CD14-positive monocyte (primary cell): ENCODE data around the gene YPEL4. TPM values are rescaled to one million over a fixed set of nuclear protein-coding genes. Genes with fewer than 3 reads are reported as not detected.

ENCODE experiments used
- DNase-seq, 3 donors: peaks; one replicate each; pipeline ENCODE4 v3.0.0-alpha.2; 2011 to 2022
- H2AFZ ChIP-seq: 2 replicates; pipeline ENCODE4 v1.6.0; 2012; ENCODE audit warnings: mild to moderate bottlenecking, low read depth, low read length, inconsistent platforms; ENCODE audit not compliant: insufficient read depth, poor library complexity, severe bottlenecking
- H3K27ac ChIP-seq, 2 donors: 1 replicate in 1 of 2; 2 replicates in 1 of 2; pipeline ENCODE4 v1.5.1; 2012 to 2013; ENCODE audit warnings: low read length in 2 of 2, control low read depth in 1 of 2, inconsistent platforms in 1 of 2, low read depth in 1 of 2, mild to moderate bottlenecking in 1 of 2
- H3K27me3 ChIP-seq, 2 donors: one replicate each; pipeline versions ENCODE4 v1.6.0 to v1.6.1; 2011 to 2013; ENCODE audit warnings: low read length in 2 of 2; ENCODE audit not compliant: control insufficient read depth in 2 of 2, insufficient read depth in 2 of 2
- H3K36me3 ChIP-seq, 2 donors: replicated peaks in 1 of 2; 1 replicate in 1 of 2; 2 replicates in 1 of 2; pipeline versions ENCODE4 v1.5.1 to v1.6.1; 2012 to 2013; ENCODE audit warnings: low read length in 2 of 2, control low read depth in 1 of 2, inconsistent platforms in 1 of 2, mild to moderate bottlenecking in 1 of 2; ENCODE audit not compliant: insufficient read depth in 2 of 2, control insufficient read depth in 1 of 2
- H3K4me1 ChIP-seq, 2 donors: 1 replicate in 1 of 2; 2 replicates in 1 of 2; pipeline versions ENCODE4 v1.5.1 to v1.6.1; 2012 to 2013; ENCODE audit warnings: low read length in 2 of 2, control low read depth in 1 of 2, inconsistent platforms in 1 of 2, mild to moderate bottlenecking in 1 of 2, moderate library complexity in 1 of 2; ENCODE audit not compliant: insufficient read depth in 2 of 2, control insufficient read depth in 1 of 2
- H3K4me2 ChIP-seq: replicated peaks from 2 replicates; pipeline ENCODE3; 2012; ENCODE audit warnings: low read length, moderate library complexity, mild to moderate bottlenecking; ENCODE audit not compliant: poor library complexity, severe bottlenecking; ENCODE audit errors: extremely low read depth
- H3K4me3 ChIP-seq, 3 experiments: fragments of 200-600 bp in 1 of 3; sonication (generic) in 1 of 3; replicated peaks in 1 of 3; 1 replicate in 2 of 3; 2 replicates in 1 of 3; pipeline ENCODE4 v1.5.1; 2011 to 2013; ENCODE audit warnings: low read length in 3 of 3, mild to moderate bottlenecking in 3 of 3, control low read depth in 2 of 3, low read depth in 2 of 3, inconsistent platforms in 1 of 3, moderate library complexity in 1 of 3
- H3K79me2 ChIP-seq: 2 replicates; pipeline ENCODE4 v1.6.0; 2012; ENCODE audit warnings: mild to moderate bottlenecking, control low read depth, inconsistent platforms, low read length, moderate library complexity; ENCODE audit not compliant: insufficient read depth
- H3K9ac ChIP-seq: 2 replicates; pipeline ENCODE4 v1.6.0; 2017; ENCODE audit warnings: low read length, mild to moderate bottlenecking; ENCODE audit not compliant: insufficient read depth, poor library complexity, severe bottlenecking
- H3K9me3 ChIP-seq, 2 donors: replicated peaks in 1 of 2; 1 replicate in 1 of 2; 2 replicates in 1 of 2; pipeline versions ENCODE4 v1.5.1 to v1.6.1; 2012 to 2013; ENCODE audit warnings: low read length in 2 of 2, control low read depth in 1 of 2; ENCODE audit not compliant: control insufficient read depth in 1 of 2, insufficient read depth in 1 of 2
- H4K20me1 ChIP-seq: 2 replicates; pipeline ENCODE4 v1.6.0; 2012; ENCODE audit warnings: mild to moderate bottlenecking, low read length, control low read depth, moderate library complexity; ENCODE audit not compliant: insufficient read depth
- H3K27ac Mint-ChIP-seq, 7 donors: one replicate each; pipeline ENCODE4 v1.8.0; 2020; ENCODE audit warnings: mild to moderate bottlenecking in 7 of 7, mixed read lengths in 7 of 7, moderate library complexity in 6 of 7, inconsistent platforms in 2 of 7
- H3K27me3 Mint-ChIP-seq, 3 donors: one replicate each; pipeline ENCODE4 v1.8.0; 2021 to 2022; ENCODE audit warnings: low read depth in 3 of 3, mild to moderate bottlenecking in 3 of 3, mixed read lengths in 3 of 3, moderate library complexity in 3 of 3, inconsistent platforms in 1 of 3
- H3K36me3 Mint-ChIP-seq, 2 donors: one replicate each; pipeline ENCODE4 v1.8.0; 2020; ENCODE audit warnings: mixed read lengths in 2 of 2, inconsistent platforms in 1 of 2, mild to moderate bottlenecking in 1 of 2
- H3K4me1 Mint-ChIP-seq: one replicate; pipeline ENCODE4 v1.8.0; 2020; ENCODE audit warnings: mild to moderate bottlenecking, mixed read lengths
- H3K4me3 Mint-ChIP-seq, 2 donors: one replicate each; pipeline ENCODE4 v1.8.0; 2020; ENCODE audit warnings: mild to moderate bottlenecking in 2 of 2, mixed read lengths in 2 of 2, moderate library complexity in 1 of 2
- H3K9me3 Mint-ChIP-seq, 7 donors: one replicate each; pipeline ENCODE4 v1.8.0; 2020 to 2022; ENCODE audit warnings: mixed read lengths in 7 of 7, mild to moderate bottlenecking in 6 of 7, moderate library complexity in 6 of 7, inconsistent platforms in 2 of 7
- WGBS: methylation state at CpG from one replicate; pipeline ENCODE4 v1.1.5; 2013; ENCODE audit warnings: missing lambda C conversion rate; ENCODE audit not compliant: insufficient coverage; 5-methylcytosine and 5-hydroxymethylcytosine counted together
- intact Hi-C, 2 donors: fragments of 100-400 bp; cut with micrococcal nuclease; formaldehyde crosslinking; loops; one replicate each; pipeline versions ENCODE4 v1.15.0 to v1.15.1; 2023
- polyA plus RNA-seq, 3 donors: library from polyadenylated mRNA; depleted of rRNA in 1 of 3; unstranded in 2 of 3; stranded (reverse) in 1 of 3; fragments of 300-500 nt in 2 of 3; fragments of >200 nt in 1 of 3; fragmentation: Illumina TruSeq in 2 of 3; gene quantifications; 1 replicate in 2 of 3; 2 replicates in 1 of 3; pipeline ENCODE4 v1.2.3, GENCODE V29; 2012 to 2021
- TF ChIP-seq, protein P1 (sequence below): fragments of 200-600 bp; IDR thresholded peaks from one replicate; pipeline ENCODE4 v1.8.0; 2022; ENCODE audit warnings: antibody characterized with exemption, mild to moderate bottlenecking

YPEL4 gene
- polyA plus RNA-seq, 3 donors = 0.36 to 0.56 TPM; not detected in 1

DNA sequence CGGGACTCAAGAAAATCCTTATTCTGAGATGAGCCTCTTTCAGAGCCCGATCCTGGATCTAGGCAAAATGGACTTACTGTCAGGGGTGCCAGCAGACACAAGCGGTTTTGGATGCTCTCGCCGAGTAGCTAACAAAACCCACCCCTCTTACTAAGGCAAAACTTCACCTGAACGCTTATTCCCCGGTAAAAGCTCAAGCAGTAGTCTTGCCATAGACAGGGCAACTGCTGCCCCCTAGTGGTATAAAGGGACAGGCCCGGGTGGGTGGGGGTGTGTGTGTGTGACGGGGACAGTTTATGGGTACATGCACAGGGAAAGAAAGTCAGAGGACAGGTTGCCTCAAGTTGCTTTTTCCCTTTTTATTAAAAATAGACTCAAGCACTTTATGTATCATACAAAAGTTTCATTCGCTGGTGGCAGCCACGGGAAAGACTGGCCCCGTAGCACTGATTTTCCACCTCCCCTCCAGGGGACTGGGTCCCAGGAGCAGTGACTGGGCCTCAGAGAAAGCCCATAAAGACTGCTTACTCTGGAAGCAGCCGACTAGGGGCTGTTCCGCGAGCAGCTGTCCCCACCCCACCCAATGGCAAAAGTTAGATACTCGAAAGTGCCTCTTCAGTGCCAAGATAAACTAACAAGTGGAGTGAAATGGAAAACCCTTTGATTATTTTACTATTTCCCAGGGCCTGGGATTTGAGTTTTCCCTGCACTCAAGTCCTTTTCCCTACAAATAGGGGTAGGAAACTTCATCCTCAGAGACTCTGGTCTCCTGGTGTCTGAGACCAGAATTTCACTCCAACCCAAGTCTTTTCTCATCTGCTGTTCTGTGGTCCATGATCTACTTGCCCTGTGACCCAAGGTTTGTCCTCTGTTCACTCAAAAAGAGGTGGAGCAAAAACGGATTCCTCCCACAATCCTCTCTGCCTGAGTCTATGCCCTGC, 4.7 kb downstream of the YPEL4 start:
- peaks cover 54 to 65% (median 64%) of the 10 kb centered on the region in 3 donors for H3K27me3 Mint-ChIP-seq

DNA sequence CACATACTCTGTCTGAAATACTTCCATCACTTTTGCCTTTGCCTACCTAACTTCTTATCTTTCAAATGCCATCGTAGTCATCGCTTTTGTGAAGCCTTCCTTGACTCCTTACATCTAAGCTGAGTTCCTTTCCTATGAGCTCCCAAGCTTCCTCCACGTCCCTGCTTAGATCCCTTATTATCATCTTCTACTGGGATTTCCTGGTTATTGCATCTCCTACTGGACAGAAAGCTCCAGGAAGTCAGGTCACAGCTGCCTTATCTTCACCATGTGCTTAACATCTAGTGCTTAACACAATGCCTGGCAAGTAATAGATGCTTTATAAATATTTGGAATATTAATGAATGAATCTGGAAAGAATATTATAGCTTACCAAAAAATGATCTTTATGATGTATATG, 5.9 kb downstream of the YPEL4 start:
- peaks cover 56 to 66% (median 65%) of the 10 kb centered on the region in 3 donors for H3K27me3 Mint-ChIP-seq
- Histone ChIP-seq H3K27ac (no peak overlapping the region), H3K4me1 (peaks cover 41% of the 10 kb centered on the region in 2 donors), H2AFZ (no peak overlapping the region), H3K4me2 (no peak overlapping the region), H3K36me3 (no peaks in the 10 kb centered on the region), H3K9ac (no peak overlapping the region), H4K20me1 (no peaks in the 10 kb centered on the region), H3K79me2 (no peaks in the 10 kb centered on the region), H3K9me3 (peaks cover 3 to 17% of the 10 kb centered on the region in 2 donors), H3K27me3 (peaks cover 37 to 49% of the 10 kb centered on the region in 2 donors), H3K4me3 (no peak overlapping the region)
- no peak overlapping the region for H3K27ac Mint-ChIP-seq
- TF ChIP-seq, protein P1, sequence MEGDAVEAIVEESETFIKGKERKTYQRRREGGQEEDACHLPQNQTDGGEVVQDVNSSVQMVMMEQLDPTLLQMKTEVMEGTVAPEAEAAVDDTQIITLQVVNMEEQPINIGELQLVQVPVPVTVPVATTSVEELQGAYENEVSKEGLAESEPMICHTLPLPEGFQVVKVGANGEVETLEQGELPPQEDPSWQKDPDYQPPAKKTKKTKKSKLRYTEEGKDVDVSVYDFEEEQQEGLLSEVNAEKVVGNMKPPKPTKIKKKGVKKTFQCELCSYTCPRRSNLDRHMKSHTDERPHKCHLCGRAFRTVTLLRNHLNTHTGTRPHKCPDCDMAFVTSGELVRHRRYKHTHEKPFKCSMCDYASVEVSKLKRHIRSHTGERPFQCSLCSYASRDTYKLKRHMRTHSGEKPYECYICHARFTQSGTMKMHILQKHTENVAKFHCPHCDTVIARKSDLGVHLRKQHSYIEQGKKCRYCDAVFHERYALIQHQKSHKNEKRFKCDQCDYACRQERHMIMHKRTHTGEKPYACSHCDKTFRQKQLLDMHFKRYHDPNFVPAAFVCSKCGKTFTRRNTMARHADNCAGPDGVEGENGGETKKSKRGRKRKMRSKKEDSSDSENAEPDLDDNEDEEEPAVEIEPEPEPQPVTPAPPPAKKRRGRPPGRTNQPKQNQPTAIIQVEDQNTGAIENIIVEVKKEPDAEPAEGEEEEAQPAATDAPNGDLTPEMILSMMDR = no peak
- DNase-seq = no peak
- peaks cover 0 to 23% of the 10 kb centered on the region in 2 donors for H3K36me3 Mint-ChIP-seq
- H3K4me1 Mint-ChIP-seq = peaks cover 57% of the 10 kb centered on the region
- intact Hi-C loops = loop anchor here (2.0 to 10.0 kb wide), 4 partner anchors 75 to 297 kb away; no protein-coding TSS in a partner anchor
- H3K9me3 Mint-ChIP-seq = peaks cover 0 to 21% (median 13%) of the 10 kb centered on the region in 7 donors
- no peak overlapping the region for H3K4me3 Mint-ChIP-seq
- WGBS = 91% methylated on average over 3 of the region's 3 CpGs

More for the DNA sequence above, 4.7 kb downstream of the YPEL4 start:
- peaks cover 0 to 19% (median 17%) of the 10 kb centered on the region in 7 donors for H3K9me3 Mint-ChIP-seq
- H4K20me1 ChIP-seq = no peaks in the 10 kb centered on the region
- 23% methylated on average over 9 of the region's 17 CpGs for WGBS
- DNase-seq = peak; percentile 66 to 78 (median 68)
- no peak overlapping the region for H2AFZ ChIP-seq
- peaks cover 55% of the 10 kb centered on the region for H3K4me1 Mint-ChIP-seq
- peaks cover 39 to 41% of the 10 kb centered on the region in 2 donors for H3K4me1 ChIP-seq
- no peak overlapping the region for H3K9ac ChIP-seq
- peak overlapping the region in 1 of 2 donors; percentile 91 for H3K4me3 Mint-ChIP-seq
- intact Hi-C loops = loop anchor here (2.0 to 10.0 kb wide), 4 partner anchors 76 to 298 kb away; no protein-coding TSS in a partner anchor
- H3K27me3 ChIP-seq = peaks cover 42 to 46% of the 10 kb centered on the region in 2 donors
- no peaks in the 10 kb centered on the region for H3K79me2 ChIP-seq
- no peak overlapping the region for H3K27ac ChIP-seq
- no peak overlapping the region for H3K4me3 ChIP-seq
- TF ChIP-seq, protein P1 = peak; percentile 92
- peaks cover 3 to 17% of the 10 kb centered on the region in 2 donors for H3K9me3 ChIP-seq
- H3K36me3 ChIP-seq = no peaks in the 10 kb centered on the region
- peaks cover 0 to 23% of the 10 kb centered on the region in 2 donors for H3K36me3 Mint-ChIP-seq
- no peak overlapping the region for H3K27ac Mint-ChIP-seq
- H3K4me2 ChIP-seq = no peak overlapping the region
